PFSK-1 (cell line): ENCODE measurements around the gene CTNNA3.

Experiments used
- FOXP2 ChIP-seq: optimal IDR thresholded peaks from 2 replicates; pipeline ENCODE3; 2011; ENCODE audit warnings: borderline replicate concordance, control low read depth, inconsistent platforms; ENCODE audit not compliant: insufficient read depth; ENCODE audit errors: extremely low read length, extremely low read depth
- POLR2AphosphoS5 ChIP-seq: IDR thresholded peaks from 2 replicates; pipeline ENCODE4 v1.6.1; 2012; ENCODE audit warnings: low read depth, mild to moderate bottlenecking, control low read depth, low read length, moderate library complexity
- SIN3A ChIP-seq: IDR thresholded peaks from 2 replicates; pipeline ENCODE4 v1.6.1; 2012; ENCODE audit warnings: mild to moderate bottlenecking, low read length, moderate library complexity, borderline replicate concordance; ENCODE audit not compliant: insufficient read depth
- TAF1 ChIP-seq: IDR thresholded peaks from 2 replicates; pipeline ENCODE4 v1.6.1; 2012; ENCODE audit warnings: low read length, control low read depth, borderline replicate concordance; ENCODE audit not compliant: insufficient read depth
- TF ChIP-seq, protein P1 (sequence below), 2 experiments: IDR thresholded peaks; 2 replicates each; pipeline versions ENCODE4 v1.6.1 to v1.8.0; 2011 to 2012; ENCODE audit warnings: low read depth in 2 of 2, low read length in 2 of 2, control low read depth in 1 of 2, inconsistent platforms in 1 of 2, mild to moderate bottlenecking in 1 of 2, moderate library complexity in 1 of 2; ENCODE audit not compliant: insufficient read depth in 1 of 2

The CTNNA3 gene

DNA sequence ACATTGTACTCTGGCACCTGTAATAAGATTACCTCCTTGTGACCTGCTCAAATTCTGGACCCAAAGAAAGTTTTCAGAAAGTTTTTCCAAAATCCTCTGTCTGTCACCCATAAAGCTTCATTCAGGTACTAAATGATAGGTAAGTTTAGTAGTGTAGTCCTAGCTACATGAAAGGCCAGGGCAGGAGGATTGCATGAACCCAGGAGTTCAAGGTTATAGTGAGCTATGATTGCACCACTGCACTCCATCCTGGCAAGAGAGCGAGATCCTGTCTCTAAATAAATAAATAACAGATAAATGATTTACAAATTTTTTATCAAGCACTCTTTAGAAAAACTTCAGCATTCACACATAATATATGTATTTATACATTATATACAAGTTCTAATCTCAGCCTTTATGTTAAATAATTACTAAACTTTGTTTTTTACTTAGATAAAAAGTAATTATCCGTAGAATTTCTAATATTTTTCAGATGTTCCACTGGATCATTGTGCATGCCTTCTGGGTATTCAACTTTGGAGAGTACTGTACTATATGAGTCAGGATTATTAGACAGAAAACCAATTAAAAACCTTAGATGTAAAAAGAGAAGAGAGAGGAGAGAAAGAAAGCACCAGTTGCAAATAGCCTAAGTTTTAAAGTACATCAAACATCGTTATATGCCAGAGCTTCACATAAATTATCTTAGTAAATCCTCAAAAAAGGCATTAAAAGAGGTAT is 407.1 kb downstream of the CTNNA3 start:
- TF ChIP-seq SIN3A (no peak), POLR2AphosphoS5 (no peak), TAF1 (no peak), FOXP2 (no peak)
- TF ChIP-seq, protein P1, sequence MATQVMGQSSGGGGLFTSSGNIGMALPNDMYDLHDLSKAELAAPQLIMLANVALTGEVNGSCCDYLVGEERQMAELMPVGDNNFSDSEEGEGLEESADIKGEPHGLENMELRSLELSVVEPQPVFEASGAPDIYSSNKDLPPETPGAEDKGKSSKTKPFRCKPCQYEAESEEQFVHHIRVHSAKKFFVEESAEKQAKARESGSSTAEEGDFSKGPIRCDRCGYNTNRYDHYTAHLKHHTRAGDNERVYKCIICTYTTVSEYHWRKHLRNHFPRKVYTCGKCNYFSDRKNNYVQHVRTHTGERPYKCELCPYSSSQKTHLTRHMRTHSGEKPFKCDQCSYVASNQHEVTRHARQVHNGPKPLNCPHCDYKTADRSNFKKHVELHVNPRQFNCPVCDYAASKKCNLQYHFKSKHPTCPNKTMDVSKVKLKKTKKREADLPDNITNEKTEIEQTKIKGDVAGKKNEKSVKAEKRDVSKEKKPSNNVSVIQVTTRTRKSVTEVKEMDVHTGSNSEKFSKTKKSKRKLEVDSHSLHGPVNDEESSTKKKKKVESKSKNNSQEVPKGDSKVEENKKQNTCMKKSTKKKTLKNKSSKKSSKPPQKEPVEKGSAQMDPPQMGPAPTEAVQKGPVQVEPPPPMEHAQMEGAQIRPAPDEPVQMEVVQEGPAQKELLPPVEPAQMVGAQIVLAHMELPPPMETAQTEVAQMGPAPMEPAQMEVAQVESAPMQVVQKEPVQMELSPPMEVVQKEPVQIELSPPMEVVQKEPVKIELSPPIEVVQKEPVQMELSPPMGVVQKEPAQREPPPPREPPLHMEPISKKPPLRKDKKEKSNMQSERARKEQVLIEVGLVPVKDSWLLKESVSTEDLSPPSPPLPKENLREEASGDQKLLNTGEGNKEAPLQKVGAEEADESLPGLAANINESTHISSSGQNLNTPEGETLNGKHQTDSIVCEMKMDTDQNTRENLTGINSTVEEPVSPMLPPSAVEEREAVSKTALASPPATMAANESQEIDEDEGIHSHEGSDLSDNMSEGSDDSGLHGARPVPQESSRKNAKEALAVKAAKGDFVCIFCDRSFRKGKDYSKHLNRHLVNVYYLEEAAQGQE (IDR thresholded peaks at IDR 0.05; ENCODE audit: insufficient read depth in 1 of 2, low read depth in 2 of 2, low read length in 2 of 2) = no peak

DNA sequence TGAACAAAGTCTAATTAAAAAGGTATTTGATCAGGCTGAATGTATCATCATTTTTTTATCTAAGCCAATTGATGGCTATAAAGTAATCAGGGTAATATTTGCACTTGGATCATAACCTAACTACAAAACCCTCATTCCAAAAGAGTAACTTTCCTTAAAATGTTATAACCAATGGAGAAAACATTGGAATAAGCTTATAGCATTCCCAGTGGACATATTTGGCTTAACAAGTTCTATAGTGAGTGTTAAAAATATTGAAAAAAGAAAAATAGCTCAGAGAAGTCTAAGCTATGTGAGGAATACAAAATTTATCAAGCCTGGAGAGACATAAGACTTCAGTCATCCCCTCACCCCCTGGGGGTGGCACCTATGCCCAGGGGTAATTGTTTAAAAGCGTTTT is 411.4 kb downstream of the CTNNA3 start:
- TF ChIP-seq FOXP2 (no peak), POLR2AphosphoS5 (no peak), SIN3A (no peak), TAF1 (no peak)
- TF ChIP-seq, protein P1 (IDR thresholded peaks at IDR 0.05; ENCODE audit: insufficient read depth in 1 of 2, low read depth in 2 of 2, low read length in 2 of 2) = no peak

DNA sequence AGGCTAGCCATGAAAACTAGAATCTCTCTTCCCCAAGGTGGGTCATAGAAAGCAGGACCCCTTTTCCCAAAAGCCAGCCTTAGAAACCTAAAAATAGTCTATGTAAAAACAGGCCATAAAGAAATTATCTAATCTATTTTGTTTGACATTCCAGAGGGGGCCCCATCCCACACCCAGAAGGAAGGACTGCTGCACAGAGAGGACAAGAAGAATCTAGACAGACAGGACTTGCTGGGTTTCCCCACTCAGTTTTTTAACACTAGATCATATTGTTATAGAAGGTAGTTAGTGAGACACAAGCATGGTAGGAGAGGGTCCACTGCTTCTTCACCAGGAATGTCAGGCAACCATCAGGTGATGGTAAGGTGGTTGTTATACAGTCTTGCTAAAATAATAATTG is 413.1 kb downstream of the CTNNA3 start:
- TF ChIP-seq TAF1 (no peak), FOXP2 (no peak), POLR2AphosphoS5 (no peak), SIN3A (no peak)
- TF ChIP-seq, protein P1 (IDR thresholded peaks at IDR 0.05; ENCODE audit: insufficient read depth in 1 of 2, low read depth in 2 of 2, low read length in 2 of 2) = no peak

DNA sequence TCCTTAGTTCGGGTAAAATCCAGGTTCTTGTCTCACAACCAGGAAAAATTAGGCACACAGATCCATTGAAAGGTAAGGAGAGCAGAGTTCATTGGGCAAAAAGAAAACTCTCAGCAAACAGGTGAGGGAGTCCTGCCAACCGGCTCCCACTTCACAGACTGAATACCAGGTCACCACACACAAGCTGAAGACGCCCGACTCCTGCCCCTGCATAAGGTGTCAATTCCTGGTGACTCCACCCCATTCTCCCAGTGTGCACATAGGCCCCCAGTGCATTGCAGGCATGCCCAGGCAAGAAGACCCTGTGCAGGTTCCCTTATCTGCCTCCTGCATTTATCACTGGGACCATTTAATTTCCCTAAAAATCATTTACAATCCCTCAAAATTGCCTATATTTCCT is 415.6 kb downstream of the CTNNA3 start:
- TF ChIP-seq, protein P1 (IDR thresholded peaks at IDR 0.05; ENCODE audit: insufficient read depth in 1 of 2, low read depth in 2 of 2, low read length in 2 of 2) = no peak
- TF ChIP-seq TAF1 (no peak), POLR2AphosphoS5 (no peak), FOXP2 (no peak), SIN3A (no peak)
